ENCODE data around the gene THRA. TPM values are rescaled to one million over a fixed set of nuclear protein-coding genes. Genes with fewer than 3 reads are reported as not detected.

THRA gene
- total RNA-seq, 4 donors from 2014 or later = 34.0 to 52.9 (median 44.8) TPM

GRCh38 chr17:40064971-40065768, 2.4 kb downstream of the THRA start:
- intact Hi-C loops (cut with DNase I) = loop anchor here (5.0 to 10.0 kb wide), 2 partner anchors 32 to 100 kb away; no protein-coding TSS in a partner anchor
- WGBS, 2 donors = 9 to 10% methylated on average over 8 to 10 of the region's 10 CpGs
- TF ChIP-seq POLR2A (IDR thresholded peaks at IDR 0.05) = peak in 1 of 2 donors; percentile 18
- TF ChIP-seq, protein P1, sequence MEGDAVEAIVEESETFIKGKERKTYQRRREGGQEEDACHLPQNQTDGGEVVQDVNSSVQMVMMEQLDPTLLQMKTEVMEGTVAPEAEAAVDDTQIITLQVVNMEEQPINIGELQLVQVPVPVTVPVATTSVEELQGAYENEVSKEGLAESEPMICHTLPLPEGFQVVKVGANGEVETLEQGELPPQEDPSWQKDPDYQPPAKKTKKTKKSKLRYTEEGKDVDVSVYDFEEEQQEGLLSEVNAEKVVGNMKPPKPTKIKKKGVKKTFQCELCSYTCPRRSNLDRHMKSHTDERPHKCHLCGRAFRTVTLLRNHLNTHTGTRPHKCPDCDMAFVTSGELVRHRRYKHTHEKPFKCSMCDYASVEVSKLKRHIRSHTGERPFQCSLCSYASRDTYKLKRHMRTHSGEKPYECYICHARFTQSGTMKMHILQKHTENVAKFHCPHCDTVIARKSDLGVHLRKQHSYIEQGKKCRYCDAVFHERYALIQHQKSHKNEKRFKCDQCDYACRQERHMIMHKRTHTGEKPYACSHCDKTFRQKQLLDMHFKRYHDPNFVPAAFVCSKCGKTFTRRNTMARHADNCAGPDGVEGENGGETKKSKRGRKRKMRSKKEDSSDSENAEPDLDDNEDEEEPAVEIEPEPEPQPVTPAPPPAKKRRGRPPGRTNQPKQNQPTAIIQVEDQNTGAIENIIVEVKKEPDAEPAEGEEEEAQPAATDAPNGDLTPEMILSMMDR (IDR thresholded peaks at IDR 0.05) = no peak
- DNase-seq = peak; percentile 57 to 62
- H3K27ac ChIP-seq = peak overlapping the region; percentile 95 to 98 (median 98)
- H3K36me3 ChIP-seq = no peaks in the 10 kb centered on the region
- H3K9me3 ChIP-seq = no peaks in the 10 kb centered on the region
- H3K4me1 ChIP-seq = peaks cover 50 to 62% of the 10 kb centered on the region in 2 donors
- peak overlapping the region in 1 of 3 donors; percentile 99 for H3K4me3 ChIP-seq (replicated peaks in 1 of 3)
- H3K27me3 ChIP-seq = no peaks in the 10 kb centered on the region

DNA sequence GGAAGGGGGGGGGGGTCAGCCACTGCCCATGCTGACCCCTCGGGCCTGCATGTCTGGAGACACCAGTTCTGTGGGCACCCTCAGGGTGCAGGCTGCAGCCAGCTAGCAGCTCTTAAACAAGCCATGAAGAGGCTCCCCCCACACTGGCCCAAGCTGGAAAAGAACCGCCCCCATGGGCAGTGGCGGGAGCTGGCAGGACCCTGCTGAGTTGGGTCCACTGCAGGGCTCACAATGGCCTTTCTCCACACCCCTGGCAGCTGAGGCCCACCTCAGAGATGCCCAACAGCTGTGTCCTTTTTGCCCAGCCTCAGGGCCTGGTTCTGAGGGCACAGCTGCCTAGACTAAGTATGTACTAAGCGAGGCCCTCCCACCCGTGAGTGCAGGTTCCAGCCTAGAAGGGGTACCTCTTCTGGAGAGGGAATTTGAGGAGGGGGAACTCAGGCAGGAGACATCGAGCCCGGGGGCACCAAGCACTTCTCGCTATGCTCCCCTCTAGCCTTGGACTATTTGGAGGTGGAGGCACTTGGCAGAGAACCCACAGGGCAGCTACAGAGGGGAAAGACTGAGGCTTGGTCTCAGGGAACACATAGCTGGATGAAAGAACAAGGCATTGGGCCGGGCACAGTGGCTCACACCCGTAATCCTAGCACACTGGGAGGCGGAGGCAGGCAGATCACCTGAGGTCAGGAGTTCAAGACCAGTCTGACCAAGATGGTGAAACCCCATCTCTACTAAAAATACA, 3.2 kb downstream of the THRA start:
- WGBS, 2 donors = 55 to 56% methylated on average over 9 to 10 of the region's 11 CpGs
- H3K36me3 ChIP-seq = no peaks in the 10 kb centered on the region
- H3K27me3 ChIP-seq = no peaks in the 10 kb centered on the region
- TF ChIP-seq, protein P1 (IDR thresholded peaks at IDR 0.05) = no peak
- no peak for TF ChIP-seq POLR2A (IDR thresholded peaks at IDR 0.05)
- H3K27ac ChIP-seq = peak overlapping the region; percentile 95 to 98 (median 98)
- no peaks in the 10 kb centered on the region for H3K9me3 ChIP-seq
- H3K4me1 ChIP-seq = peaks cover 58 to 70% of the 10 kb centered on the region in 2 donors
- peak; percentile 54 to 59 for DNase-seq
- peak overlapping the region in 1 of 3 donors; percentile 99 for H3K4me3 ChIP-seq (replicated peaks in 1 of 3)
- intact Hi-C loops (cut with DNase I) = loop anchor here (10.0 kb wide), 1 partner anchor 99 kb away; no protein-coding TSS in a partner anchor

GRCh38 chr17:40067710-40068109, 4.9 kb downstream of the THRA start:
- Histone ChIP-seq H3K27me3 (no peaks in the 10 kb centered on the region), H3K4me3 (replicated peaks in 1 of 3) (no peak overlapping the region), H3K36me3 (no peaks in the 10 kb centered on the region), H3K4me1 (peaks cover 76 to 81% of the 10 kb centered on the region in 2 donors), H3K27ac (peak overlapping the region; percentile 92 to 94 (median 93)), H3K9me3 (no peaks in the 10 kb centered on the region)
- no peak for TF ChIP-seq POLR2A (IDR thresholded peaks at IDR 0.05)
- TF ChIP-seq, protein P1 (IDR thresholded peaks at IDR 0.05) = no peak
- WGBS, 2 donors = 88 to 97% methylated on average over 7 of the region's 7 CpGs
- no peak for DNase-seq
- intact Hi-C loops (cut with DNase I) = loop anchor here (10.0 kb wide), 1 partner anchor 97 kb away; no protein-coding TSS in a partner anchor

DNA sequence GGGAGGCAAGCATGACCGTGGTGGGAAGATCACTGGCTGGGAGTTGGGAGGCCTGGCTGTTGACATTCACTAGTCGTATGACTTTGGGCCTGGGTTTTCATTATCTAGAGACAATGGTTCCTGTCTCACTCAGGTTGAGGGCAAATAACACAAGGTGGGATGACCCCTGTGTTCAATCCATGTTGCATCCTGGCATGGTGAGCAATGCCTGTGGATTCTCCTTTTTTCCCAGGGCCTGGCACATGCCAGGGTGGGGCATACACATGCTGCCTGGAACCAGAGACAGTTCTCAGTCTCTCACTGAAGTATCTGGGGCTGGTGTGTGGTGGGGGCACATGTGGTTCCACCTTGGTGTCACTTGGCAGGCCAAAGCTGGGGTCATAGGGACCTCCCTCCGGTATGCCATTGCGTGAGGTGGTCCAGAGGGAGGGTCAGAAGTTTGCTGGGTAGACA, 5.4 kb downstream of the THRA start:
- Histone ChIP-seq H3K36me3 (no peaks in the 10 kb centered on the region), H3K27ac (peak overlapping the region; percentile 92 to 94 (median 93)), H3K4me3 (replicated peaks in 1 of 3) (no peak overlapping the region), H3K9me3 (no peaks in the 10 kb centered on the region), H3K4me1 (peaks cover 80 to 85% of the 10 kb centered on the region in 2 donors), H3K27me3 (no peaks in the 10 kb centered on the region)
- DNase-seq = peak in 1 of 2 donors; percentile 31
- 24 to 54% methylated on average over 2 to 3 of the region's 4 CpGs for WGBS, 2 donors
- intact Hi-C loops (cut with DNase I) = loop anchor here (10.0 kb wide), 1 partner anchor 97 kb away; no protein-coding TSS in a partner anchor
- no peak for TF ChIP-seq POLR2A (IDR thresholded peaks at IDR 0.05)
- TF ChIP-seq, protein P1 (IDR thresholded peaks at IDR 0.05) = no peak

Measured in thyroid gland (tissue), 4 donors.